HG02642 (cell line): Measurements from ENCODE around the gene VEGFA.

Experiments used
- ATAC-seq: cut with Tn5 transposase; IDR thresholded peaks from one replicate; pipeline ENCODE4 v1.9.1; 2021; ENCODE audit warnings: mild to moderate bottlenecking; ENCODE audit not compliant: unreplicated experiment, poor library complexity

VEGFA gene

DNA sequence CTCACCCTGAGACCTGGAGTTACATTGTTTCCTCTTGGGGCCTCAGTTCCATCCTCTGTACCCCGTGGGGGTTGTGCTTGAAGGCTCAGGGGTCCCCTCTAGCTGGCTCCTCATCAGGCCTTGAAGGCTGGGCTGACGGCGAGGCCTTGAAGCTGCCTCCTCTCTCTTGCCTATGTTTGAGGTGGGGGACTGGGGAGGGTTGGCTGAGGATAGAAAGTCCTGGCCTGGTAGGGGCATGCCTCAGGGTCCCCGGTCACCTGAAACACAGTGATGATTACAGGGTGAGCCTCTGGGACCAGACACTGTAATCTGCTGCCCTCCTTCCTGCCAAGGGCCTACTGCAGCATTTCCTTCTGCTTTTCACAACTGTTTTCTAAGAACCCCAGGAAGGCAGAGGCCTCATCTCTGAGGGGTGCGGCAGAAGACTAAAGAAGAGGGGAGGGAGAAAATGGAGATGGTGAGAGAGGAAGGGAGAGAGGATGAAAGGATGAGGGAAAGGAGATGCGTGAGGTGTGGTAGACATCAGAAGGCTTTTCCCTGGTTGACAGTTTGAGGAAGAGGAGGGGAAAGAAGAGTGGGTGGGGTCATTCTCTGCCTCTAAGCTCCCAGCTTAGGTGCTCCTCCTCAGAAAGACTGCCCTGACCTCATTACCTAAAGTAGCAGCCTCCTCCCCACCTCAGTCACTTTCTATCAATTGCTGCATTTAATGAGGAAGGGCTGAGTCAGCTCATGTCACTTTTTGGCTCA lies 29.7 kb downstream of the VEGFA start:
- ATAC-seq, result no peak

DNA sequence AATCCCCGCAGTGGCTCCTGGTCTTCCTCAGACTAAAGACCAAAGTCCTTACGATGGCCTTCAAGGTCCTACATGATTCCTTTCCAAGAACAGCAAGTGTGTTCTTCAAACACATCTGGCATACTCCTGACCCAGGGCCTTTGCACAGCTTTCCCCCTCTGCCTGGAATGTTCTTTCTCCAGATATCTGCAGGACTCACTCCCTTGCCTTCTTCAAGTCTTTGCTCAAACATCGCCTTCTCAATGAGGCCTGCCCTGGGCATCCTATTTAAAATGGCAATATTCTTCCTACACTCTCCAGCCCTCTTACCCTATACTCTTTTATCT lies 30.2 kb downstream of the VEGFA start:
- ATAC-seq, result no peak

- ATAC-seq, result no peak
Measured at GRCh38 chr6:43800746-43801494, 30.9 kb downstream of the VEGFA start.

DNA sequence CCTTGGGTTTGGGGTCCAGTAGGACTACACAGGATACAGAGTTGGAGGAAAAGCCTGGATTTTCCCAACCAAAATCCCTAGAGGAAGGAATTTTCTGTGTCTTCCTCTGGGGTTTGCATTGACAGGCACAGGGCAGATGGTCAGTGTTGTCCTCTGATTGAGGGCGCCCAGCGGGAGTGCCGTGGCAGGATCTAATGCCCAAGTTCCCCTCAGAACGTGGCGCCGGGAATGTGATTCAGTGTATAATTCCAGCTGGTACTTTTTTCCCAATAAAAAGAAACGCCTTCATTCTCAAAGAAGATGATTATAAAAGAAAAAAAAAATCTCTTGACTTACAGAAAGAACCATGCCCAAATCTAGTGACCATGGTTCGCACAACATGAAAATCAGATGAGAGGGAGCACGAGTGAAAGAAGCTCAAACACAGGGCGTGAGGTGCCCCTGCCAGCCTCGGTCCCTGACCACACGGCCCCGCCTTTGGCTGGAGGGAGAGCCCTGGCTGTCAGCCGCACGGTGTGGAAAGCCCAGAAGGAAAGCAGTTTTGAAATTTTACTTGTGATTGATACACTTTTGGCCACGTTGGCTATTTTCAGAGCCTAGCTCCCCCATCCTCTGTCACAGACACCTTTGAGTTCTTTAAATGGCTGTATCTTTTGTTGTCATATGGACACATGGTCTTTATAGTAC lies 31.6 kb downstream of the VEGFA start:
- ATAC-seq, result no peak

DNA sequence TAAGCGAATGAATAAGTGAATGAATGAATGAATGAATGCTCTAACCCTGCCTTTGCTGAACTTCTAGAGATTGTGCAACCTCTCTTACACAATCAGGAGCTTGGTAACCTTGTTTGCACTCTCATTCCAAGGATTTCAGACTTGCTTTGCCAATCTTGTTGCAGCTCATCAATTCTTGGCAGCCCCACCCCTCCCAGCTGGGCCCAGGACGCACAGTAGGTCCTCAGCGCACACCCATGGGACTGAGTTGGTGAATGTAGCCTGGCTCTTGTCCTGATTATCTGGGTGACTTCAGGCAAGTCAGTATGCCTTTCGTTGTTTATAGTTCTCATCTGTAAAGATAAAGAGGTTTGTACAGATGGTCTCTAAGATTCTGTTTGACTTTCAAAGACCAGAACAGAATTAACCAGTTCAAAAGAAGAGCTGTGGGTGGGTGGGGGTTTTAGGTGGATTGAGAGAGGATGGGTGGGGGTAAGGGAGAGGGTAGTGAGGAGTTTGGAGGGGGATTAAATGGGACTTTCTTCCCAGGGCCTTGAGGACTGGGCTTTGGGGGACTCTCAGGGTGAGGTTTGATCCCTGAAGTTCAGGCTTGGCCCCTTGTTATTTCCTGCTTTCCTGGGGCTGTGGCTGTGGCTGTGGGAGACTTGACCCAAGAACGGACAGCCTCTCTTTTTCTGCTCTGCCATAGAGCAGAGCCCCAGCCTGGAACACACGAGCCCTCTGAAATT lies 33.2 kb downstream of the VEGFA start:
- no peak for ATAC-seq

DNA sequence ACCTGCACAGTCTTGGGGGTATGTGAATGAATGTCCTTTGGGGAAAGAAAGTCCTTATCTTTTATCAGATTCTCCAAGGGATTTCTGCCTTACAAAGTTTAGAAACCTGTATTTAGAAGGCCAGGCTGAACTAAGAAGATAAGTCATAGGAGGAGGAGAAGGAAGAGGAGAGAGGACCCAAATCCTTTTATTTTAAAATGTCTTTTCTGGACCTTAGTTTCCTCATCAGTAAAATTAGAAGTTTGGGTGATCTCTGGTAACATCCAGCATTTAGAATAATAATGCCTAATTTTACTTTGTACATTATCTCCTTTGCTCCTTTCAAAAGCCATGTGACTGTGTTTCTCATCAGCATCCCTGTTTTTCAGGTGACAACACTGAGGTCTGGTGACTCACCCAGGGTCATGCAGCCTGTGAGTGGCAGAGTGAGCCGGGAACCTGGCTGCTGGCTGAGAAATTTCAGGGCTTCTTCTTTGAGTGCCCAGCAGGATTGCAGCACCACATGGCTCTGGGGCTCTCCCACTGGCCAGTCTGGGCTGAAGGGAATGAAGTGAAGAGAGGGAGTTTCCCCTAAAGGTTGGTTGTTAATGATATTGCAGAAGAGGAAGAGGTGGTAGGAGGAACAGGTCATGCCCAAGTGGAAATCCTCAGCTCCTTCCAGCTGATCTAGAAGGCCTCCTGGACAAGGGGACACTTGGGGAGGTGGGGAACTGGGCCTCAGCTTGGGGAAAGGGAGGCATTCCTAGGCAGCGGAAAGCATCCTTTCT lies 34.0 kb downstream of the VEGFA start:
- no peak for ATAC-seq

DNA sequence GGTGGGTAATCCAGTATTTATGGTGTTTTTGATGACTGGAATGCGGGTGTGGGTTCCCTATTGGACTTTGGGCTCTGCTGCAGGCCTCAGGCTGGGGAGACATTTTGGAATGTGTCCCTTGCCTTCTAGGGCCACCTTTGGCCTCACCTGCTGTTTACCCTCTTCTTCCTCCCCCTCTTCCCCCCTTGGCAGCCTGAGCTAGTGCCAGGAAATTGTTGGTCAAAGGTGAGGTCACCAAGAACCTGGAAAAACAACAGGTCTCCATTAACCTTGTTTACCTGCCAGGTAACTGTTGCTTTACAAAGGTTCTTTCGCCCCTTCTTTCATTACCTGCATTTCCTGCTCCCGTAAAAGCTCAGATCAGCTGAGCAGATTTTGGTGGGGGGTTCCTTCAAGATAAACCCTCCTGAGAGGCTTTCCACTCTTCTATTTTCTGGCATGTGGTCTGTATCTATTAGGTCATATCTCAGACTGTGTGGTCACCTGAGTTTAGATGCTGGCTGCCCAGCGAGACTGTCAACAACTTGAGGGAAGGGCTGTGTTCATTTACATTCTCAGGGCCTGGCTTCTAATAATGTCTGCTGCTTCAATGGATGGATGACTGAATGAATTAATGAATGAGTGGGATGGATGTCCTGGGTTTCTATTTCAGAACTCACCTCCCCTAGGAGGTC lies 34.7 kb downstream of the VEGFA start:
- ATAC-seq, result no peak

- no peak for ATAC-seq
Measured at GRCh38 chr6:43805699-43806042, 35.7 kb downstream of the VEGFA start.

DNA sequence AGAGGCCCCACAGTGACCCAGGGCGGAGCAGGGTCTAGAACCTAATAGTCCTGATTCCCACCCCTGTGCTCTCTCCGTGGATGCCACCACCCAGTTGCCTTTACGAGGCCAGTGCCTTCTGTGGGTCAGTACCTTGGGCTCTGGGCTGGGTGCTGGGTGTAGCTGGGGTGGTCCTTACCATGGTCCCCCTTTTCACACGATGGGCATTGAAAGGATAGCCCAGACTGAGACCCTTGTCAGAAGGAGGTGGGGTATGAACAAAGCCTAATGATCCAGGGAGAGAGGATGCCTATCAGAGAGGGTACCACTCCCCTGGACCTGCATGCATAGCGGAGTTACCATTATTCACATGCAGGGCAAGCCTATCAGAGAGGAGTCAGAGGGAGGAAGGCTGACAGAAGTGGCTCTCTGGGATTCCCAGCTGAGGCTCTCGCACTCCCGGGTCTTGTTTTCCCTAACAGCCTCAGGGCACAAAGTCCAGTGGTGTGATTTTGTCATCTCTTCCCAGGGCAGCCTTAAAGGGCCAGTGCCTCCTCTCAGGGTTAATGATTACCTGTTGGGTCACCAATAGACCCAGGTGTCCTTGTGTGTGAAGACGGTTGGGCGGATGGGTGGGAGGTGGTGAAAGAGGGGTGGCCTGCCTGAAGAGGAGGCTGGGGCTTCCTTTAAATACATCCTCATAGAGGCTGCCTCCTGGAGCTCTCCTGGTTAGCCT lies 36.2 kb downstream of the VEGFA start:
- no peak for ATAC-seq

DNA sequence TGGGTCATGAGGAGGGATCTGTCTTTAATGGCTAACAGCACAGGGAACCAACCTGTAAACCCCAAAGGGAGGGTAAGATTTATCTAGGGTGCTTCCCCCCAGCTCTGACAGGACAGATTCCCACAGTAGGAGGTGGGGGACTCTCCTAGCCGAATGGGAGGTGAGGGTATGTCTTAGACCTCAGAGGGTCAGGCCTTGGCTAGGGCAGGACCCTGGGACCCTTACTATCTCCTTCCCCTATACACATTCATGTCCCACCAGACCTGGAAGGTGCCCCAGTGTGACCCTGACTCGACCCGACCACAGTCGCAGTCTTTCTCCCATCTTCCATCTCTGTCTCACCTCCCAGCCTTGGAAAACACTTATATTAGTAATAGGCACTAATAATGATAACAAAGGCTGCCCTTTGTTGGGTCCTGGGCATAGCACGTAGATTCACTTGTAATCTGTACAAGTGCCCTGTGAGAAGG lies 36.8 kb downstream of the VEGFA start:
- ATAC-seq, result no peak

DNA sequence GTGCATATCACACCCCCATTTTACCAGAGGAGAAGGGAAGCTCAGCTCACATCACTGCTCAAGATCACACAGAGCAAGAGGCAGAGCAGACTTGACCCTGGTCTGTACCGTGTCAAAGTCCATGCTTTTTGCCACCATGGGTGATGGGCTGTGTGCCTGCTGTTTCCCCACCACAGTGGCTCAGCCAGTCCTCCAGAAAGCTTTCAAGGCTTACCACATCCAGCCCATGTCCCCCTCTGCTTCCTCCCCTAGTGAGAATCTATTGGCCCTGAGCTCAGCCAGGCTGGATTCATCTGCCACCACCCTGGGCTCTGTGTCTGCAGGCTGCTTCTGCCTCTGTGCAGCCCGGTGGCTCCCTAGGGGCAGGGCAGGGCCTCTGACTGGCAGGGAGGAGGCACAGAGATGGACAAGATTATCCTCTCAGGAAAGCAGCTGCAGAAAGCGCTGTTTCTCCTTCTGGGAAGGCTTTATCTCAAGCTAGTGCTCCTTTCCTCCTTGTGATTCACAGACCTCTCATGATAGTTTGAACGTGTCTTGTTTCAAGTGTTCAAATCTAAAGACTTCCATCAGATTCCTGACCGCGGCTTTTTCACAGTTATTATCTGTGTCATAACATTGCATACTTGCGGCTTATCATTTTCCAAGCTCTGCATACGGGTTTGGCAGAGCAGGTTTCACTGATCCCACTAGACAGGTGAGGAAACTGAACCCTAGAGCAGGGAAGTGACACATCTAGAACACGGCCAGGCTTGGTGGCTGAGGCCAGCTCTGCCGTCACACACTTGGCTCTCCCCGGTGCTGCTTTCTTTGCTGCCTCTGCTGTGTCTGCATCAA lies 37.4 kb downstream of the VEGFA start:
- no peak for ATAC-seq

GRCh38 chr6:43808412-43808811 lies 38.4 kb downstream of the VEGFA start:
- no peak for ATAC-seq

DNA sequence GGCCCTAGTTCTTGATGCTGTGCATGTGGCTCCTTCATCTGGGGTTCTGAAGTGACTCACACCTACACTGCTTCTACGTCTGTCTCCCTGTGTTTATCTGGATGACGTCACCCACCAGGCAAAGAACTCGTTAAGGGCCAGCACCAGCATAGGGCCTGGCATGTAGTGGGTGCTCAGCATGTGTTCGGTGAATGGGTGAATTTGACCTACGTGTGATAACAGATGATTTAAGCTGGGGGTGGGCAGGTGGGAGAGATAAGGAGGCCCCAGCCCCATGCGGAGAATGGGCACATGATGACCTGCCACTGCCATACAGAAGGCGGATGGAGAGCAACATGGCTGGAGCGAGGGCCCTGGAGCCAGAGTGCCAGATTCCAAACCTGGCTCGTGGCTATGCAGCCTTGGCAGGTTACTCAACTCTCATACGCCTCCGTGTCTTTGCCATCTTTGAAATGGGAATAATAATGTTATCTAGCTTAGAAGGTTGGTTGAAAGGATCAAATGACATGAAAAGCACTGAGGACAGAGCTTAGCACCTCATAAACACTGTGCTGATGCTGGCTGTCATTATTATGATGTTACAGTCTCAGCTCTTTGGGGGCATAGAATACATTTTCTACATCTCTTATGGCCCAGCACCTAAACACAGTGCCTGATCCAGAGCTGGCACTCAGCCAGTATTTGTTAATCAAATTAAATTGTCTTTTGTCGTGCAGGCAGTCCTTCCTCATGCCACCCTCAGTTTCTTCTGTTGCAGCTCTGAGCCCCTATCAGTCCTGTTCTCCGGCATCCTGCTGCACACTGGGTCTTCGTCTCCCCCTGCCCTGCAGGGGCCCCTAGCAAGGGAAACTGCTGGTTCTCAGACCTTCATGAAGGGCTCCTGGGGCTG lies 39.6 kb downstream of the VEGFA start:
- ATAC-seq, result no peak

DNA sequence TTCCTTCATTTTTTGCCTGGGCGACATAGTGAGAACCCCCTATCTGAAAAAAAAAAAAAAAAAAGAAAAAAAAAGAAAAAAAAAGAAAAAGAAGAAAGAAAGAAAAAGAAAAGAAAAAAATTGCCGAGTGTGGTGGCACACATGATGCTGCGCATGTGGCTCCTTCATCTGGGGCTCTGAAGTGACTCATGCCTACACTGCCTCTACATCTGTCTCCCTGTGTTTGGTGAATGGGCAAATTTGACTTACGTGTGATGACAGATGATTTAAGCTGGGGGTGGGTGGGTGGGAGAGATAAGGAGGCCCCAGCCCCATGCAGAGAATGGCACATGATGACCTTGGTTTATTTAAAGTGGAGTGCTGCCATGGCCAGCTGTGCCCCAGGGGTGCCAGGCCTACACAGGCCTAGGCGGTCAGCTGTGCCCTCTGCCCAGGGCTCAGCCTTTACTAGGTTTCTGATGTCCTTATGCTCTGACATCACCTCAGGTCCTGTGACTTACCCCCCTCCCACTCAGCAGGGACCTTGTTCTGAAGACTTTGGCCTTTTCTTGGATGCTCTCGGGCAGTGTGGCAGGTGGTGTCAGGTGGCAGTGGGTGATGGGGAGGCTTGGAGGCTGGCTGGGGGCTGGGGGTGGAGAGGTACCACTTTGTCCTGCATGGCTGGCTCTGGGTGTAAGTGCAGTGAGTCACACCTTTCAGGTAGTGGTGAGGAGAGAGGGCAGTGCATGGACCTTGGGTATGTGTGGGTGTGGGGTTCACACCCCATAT lies 41.1 kb downstream of the VEGFA start:
- no peak for ATAC-seq

GRCh38 chr6:43811733-43812099 lies 41.7 kb downstream of the VEGFA start:
- ATAC-seq, result no peak

DNA sequence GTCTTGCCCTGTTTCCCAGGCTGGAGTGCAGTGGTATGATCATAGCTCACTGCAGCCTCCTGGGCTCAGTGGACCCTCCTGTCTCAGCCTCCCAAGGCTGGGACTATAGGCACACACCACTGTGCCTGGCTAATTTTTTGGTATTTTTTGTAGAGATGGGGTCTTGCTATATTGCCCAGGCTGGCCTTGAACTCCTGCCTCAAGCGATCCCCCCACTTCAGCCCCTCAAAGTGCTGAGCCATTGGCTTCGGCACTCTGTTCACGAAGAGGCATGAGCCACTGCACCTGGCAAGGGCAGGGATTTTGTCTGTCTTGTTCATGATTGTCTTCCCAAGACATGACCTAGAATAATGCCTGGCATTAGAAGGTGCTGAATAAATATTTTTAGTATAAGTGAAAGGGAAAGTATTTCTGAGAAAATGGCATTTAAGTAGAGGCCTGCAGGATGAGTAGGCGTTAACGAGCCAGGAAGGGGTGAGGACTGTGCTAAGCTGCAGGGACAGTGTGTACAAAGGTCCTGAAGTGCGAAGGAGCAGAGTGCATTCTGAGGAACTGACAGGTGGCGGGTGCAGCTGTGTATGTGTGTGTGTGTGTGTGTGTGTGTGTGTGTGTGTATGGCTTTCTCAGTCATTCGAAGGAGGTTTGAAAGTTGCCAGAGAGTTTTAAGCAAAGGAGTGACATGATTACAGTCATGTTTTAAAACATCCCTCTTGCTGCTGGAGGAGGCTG lies 43.0 kb downstream of the VEGFA start:
- no peak for ATAC-seq
